HG02943 (cell line): Measurements from ENCODE around the gene KPNA5.
"Not testable (repeated sequence)": the region's sequence is repeated elsewhere in the genome, so short reads cannot be mapped to it uniquely, and the experiment has no call there.

Experiments
- ATAC-seq: cut with Tn5 transposase; IDR thresholded peaks from one replicate; pipeline ENCODE4 v1.9.1; 2021; ENCODE audit warnings: mild to moderate bottlenecking, low read depth, moderate library complexity; ENCODE audit not compliant: unreplicated experiment

Gene KPNA5

DNA sequence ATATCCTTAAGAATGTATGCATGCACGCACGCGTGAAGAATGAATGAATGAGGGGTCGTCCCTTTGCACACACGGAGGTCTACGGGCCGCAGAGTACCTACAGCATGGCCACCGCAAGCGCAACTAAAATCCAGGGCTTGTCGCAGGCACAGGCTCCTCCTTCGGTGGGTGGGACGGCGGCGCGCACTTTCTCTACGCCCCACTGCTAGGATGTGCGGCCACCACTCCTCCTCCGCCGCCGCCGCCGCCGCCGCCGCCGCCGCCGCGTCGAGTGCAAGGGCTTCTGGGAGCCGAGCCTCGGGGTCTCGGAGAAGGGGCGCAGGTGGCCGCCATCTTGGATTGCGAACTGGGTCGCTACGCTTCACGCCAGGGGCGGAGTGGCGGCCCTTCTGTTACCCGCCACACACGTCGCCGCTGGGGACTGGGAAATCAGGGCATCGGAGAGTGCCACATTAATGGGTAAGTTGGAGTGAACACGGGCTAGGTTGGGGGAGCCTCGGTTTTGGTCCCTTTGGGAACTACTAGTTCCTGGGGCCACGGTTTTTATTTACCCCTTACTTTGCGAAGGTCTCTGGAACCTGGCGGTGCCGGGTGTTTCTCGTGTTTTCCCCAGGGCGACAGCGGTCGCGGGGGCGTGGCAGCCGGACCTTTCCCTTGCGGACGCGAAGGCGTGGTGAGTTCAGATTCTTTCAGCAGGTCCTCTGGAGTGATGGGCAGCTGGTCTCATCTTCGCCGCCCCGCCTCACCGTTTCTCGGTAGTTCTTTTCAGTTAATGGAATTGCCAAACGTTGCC is at the start of gene KPNA5:
TSS of gene KPNA5 (plus strand) at position 332 of the 793 bp plus-strand sequence. CDS start at position 456, 124 bp downstream.
- peak; percentile 96 for ATAC-seq

DNA sequence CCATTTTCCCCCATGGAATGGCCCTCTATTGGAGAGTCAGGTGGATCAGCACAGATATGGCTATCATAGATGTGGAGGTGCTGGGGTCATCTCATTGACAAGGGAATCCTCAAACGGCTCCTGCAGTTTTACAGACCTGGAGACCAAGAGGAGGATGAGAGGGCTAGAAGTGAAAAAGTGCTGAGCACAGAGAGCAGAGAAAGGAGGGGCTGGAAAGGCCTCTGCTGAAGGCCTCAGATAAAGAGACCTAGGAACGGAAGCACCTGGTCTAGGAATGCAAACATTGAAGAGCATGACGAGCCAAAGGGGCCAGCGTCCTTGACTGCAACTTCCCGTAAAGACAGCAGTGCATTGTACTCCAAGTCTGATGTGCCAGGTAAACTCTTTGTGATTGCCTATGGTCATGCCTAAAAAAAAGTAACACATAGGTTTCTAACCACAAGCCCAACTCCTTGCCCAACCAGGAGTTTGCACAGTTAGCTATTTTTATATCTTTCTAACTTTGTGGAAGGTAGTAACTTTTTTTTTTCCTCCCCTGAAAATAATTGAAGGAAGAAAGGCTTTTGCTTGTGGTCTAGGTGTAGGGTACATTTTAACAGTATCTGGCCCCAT is 49.5 kb upstream of the KPNA5 start:
- ATAC-seq: peak; percentile 81

DNA sequence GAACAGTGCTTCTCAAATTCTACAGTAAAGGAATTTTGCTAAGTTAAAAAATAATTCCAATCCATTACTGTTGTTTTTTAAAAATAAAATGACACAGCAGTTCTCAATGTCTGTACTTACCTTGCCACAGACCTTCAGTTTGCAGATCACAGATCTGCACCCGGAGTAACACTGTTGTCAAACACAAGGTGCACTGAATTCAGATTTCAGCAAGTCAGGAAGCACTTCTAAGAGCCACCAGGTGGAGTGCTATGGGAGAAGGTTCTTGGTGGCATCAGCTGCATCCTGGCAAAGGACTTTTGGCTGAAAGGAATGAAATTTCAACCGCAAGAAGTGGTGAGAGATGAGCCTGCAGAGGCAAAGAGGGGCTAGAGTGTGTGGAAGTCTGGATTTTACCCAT is 47.3 kb upstream of the KPNA5 start:
- ATAC-seq: no peak

DNA sequence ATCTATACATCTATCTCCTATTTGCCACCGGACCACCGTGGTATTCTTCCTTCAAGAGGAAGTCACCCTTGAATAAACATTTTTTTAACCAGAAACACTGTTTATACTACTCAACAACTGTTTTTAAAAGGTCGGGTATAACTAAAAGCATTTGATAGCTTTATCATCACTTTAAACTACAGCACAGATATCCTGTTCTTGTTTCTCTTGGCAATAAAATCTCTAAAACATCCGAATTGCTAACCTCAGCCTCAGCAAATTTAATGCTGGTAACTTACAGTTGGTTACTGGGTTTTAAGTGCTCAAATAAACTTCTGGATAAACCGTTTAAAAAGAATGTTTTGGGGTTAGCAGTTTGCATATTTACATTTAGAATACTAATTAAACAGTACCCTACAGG is 32.9 kb upstream of the KPNA5 start:
- ATAC-seq: no peak

DNA sequence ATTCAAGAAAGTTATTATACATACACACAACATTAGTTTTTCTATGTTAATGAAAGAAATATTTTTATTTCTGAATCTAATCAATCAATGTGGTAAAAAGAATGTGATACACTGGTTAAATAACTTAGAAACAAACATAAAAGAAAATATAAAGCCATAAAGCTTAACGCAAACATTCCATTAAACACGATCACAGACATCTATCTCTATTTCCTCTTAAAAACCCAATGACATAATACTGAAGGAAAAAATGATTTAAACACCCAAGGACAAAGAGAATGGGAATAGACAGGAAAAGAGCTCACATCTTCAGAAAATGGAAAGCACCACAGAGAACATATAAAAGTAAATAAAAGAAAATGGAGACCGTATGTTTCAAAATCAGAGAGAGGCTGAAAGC is 31.9 kb upstream of the KPNA5 start:
- ATAC-seq: no peak

DNA sequence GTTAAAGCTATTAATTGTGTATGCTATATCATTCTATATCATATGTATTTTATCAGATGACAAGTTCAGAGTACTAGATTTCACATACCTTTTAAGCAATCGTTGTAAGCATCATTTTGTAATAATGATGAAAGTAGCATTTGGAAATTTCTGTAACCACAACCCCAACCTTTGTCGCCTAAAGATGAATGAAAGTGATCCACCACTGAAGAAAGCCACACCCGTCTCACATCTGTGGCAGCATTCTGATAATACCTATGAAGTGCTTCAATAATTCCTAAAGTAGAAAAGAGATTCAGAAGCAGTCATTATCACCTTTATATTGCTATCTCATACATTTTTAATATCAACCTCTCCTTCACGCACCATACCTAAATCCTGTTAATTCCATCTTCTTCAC is 29.1 kb upstream of the KPNA5 start:
- no peak for ATAC-seq

DNA sequence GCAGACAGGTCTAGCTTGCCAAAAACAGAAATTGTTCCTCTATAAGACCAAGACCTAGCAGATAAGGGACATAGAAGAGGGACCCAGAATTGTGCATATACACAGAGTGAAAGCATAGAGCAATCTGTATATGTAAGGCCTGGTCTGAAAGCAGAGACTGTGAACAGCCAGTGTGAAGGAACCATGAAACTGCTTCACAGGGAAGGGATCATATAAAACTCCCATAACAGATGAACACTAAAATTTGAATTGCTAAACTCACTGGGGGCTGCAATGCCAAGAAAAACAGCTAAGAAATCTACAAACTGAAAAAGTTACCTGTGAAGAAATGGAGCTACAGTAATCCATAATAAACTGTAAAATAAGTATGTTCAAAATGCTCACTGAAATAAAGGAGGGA is 19.4 kb upstream of the KPNA5 start:
- no peak for ATAC-seq

DNA sequence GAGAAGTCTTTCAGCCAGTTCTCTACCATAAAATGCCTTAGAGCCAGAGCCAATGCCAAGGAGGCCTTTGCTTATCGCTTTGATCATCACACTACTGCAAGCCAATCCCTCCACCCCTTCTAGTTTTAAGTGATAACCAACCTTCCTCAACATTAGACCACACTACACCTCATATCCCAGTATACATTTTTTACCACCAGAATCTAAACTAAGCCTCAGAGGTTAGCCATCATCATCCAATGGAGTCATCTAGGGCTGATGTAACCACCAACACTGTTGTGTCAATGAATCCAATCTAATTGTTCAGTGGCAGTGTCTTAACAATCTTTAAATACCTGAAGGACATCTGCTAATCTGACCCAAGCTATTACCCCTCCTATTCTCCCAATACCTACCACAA is 18.8 kb upstream of the KPNA5 start:
- no peak for ATAC-seq

DNA sequence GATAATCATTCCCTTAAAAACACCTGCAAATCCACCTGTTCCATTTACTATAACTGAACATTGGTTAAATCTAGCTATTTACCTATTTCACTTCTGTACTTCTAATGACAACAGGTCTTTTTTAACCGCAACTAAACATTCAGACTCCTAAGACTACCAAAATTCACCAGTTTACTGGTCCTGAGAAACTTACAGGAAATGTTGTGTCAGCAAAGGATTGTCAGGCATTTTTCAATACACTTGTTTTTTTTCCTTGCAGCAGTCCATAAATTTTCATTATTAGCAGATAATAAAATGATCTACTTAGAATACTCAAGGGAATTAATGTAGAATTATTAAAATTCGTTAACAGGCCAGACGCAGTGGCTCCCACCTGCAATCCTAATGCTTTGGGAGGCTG is 17.7 kb upstream of the KPNA5 start:
- no peak for ATAC-seq

DNA sequence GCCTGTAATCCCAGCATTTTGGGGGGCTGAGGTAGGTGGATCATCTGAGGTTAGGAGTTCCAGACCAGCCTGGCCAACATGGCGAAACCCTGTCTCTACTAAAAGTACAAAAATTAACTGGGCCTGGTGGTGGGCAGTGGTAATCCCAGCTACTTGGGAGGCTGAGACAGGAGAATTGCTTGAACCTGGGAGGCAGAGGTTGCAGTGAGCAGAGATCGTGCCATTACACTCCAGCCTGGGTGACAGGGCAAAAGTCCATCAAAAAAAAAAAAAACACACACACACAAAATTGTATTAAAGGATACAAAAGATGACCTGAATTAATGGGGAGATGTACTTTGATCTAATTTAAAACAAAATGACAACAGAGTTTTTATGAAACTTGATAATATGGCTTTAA is 16.8 kb upstream of the KPNA5 start:
- not testable (repeated sequence) for ATAC-seq

DNA sequence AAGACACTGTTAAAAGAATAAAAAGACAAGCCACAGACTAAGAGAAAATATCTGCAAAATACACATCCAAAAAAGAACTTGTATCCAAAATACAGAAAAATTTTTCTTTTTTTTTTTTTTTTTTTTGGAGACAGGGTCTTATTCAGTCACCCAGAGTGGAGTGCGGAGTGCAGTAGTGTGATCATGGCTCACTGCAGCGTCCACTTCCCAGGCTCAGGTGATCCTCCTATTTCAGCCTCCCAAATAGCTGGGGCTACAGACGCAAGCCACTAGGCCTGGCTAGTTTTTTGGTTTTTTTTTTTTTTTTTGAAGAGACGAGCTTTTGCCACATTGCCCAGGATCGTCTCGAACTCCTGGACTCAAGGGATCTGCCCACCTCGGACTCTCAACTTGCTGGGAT is 15.5 kb upstream of the KPNA5 start:
- no peak for ATAC-seq

DNA sequence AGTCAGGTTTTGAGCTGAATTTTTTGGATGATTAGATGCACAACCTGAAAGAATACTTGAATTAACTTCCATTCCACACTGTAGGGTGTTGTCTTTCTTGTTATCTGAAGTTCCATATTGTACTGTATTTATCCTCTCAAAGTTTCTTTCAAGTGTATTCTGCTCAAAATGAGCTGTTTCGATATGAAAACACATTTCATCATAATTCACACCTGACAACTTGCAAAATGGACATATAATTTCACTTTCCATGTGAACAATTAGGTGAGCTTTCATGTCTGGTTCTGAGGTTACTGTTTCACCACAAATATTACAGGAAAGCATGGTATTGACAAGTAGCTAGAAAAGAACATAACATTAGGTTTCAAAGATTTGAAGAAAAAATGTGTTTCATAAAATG is 14.1 kb upstream of the KPNA5 start:
- ATAC-seq: no peak

DNA sequence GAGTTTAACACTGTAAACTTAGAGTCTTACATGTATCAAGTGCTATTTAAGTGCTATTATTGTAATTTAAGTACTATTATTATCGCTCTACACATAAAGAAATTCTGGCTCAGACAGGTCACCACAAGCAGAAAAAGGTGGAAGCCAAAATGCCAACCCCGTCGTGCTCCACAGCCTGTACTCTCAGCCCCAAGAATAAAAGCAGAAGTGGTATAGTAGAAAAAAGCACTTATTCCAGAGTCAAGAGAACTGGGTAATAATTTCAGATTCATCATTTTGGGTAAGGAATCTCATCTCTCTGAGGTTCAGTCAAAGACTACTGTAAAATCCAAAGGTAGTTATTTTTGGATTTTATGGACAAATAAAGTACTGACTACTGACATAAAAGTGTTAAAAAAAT is 13.4 kb upstream of the KPNA5 start:
- no peak for ATAC-seq

DNA sequence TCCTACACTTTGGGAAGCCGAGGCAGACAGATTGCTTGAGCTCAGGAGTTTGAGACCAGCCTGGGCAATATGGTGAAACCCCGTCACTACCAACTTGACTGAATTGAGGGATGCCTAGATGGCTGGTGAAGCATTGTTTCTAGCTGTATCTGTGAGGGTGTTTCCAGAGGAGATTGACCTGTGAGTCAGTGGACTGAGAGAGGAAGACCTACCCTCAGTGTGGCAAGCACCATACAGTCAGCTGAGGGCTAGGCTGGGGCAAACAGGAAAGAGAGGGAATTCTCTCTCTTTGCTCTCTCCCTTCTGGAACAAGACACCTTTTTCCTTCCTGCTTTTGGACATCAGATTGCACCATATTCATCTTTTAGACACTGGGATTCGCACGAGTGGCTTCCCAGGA is 8.7 kb upstream of the KPNA5 start:
- no peak for ATAC-seq

DNA sequence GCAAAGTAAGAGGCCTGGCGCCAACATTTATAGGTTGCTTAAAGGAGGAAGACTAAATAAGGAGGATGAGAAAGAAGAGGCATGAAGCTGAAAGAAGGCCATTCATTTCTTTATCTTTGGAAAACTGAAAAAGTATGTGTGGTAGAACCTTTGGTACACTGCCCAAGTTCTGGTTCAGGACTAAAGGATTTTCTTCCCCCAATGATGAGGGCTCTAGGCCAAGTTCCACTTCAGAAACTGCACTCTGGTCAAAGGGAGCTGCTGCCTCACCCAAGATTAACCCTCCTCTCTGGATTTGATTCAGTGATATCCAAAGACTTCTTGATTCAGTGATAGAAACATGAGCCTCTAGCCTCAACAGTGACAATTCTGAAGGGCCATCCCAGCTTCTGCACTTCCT is 5.0 kb upstream of the KPNA5 start:
- no peak for ATAC-seq

DNA sequence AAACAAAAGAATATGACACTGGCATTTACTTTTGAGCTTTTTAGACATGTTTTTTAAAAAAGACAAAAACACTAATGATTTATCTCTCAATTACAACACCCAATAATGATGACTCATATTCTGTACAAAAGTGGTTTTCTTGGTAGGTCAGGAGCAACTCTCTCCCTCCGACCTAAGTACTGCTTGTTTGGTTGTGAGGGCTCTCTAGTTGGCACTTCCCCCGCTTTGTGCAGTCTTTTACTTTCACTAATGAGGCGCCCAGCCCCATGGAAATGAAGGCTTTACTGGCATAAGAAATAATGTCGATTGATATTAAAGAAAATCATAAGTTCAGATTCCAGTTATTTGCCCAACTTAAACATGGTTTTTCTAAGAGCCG is 1.3 kb downstream of the KPNA5 start:
- no peak for ATAC-seq

DNA sequence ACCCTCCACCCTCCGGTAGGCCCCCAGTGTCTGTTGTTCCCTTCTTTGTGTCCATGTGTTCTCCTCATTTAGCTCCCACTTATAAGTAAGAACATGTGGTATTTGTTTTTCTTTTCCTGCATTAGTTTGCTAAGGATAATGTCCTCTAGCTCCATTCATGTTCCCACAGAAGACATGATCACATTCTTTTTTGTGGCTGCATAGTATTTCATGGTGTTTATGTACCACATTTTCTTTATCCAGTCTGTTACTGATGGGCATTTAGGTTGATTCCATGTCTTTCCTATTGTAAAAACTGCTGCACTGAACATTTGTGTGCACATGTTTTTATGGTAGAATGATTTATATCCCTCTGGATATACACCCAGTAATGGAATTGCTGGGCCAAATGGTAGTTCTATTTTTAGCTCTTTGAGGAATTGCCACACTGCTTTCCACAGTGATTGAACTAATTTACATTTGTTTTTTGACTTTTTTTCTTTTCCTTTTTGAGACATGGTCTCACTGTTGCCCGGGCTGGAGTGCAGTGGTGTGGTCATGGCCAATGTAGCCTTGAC is 4.5 kb downstream of the KPNA5 start:
- no peak for ATAC-seq

DNA sequence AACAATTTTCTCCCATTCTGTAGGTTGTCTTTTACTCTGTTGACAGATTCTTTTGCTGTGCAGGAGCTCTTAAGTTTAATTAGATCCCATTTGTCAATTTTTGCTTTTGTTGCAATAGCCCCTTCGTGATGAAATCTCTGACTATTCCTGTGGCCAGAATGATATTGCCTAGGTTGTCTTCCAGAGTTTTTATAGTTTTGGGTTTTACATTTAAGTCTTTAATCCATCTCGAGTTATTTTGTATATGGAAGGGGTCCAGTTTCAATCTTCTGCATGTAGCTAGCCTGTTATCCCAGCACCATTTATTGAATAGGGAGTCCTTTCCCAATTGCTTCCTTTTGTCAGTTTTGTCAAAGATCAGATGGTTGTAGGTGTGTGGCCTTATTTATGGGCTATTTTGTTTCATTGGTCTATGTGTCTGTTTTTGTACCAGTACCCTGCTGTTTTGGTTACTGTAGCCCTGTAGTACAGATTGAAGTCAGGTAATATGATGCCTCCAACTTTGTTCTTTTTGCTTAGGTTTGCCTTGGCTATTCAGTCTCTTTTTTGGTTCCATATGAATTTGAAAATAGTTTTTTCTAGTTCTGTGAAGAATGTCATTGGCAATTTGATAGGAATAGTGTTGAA is 5.6 kb downstream of the KPNA5 start:
- ATAC-seq: not testable (repeated sequence)

DNA sequence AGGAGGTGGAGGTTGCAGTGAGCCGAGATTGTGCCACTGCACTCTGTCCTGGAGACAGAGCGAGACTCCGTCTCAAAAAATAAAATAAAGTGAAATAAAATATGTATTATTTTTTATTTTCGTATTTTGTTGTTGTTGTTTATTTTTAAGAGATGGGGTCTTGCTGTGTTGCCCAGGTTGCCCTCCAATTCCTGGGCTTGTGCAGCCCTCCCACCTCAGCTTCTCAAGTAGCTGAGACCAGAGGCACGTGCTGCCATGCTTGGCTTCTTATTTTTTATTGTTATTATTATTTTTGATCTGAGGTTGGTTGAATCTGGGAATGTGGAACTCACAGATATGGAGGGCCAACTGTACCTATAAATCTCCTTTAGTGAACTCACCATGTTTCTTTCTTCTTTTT is 10.1 kb downstream of the KPNA5 start:
- no peak for ATAC-seq

DNA sequence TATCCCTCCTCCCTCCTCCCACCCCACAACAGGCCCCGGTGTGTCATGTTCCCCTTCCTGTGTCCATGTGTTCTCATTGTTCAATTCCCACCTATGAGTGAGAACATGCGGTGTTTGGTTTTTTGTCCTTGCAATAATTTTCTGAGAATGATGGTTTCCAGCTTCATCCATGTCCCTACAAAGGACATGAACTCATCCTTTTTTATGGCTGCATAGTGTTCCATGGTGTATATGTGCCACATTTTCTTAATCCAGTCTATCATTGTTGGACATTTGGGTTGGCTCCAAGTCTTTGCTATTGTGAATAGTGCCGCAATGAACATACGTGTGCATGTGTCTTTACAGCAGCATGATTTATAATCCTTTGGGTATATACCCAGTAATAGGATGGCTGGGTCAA is 11.9 kb downstream of the KPNA5 start:
- not testable (repeated sequence) for ATAC-seq

DNA sequence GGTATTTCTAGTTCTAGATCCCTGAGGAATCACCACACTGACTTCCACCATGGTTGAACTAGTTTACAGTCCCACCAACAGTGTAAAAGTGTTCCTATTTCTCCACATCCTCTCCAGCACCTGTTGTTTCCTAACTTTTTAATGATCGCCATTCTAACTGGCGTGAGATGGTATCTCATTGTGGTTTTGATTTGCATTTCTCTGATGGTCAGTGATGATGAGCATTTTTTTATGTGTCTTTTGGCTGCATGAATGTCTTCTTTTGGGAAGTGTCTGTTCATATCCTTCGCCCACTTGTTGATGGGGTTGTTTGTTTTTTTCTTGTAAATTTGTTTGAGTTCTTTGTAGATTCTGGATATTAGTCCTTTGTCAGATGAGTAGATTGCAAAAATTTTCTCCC is 12.3 kb downstream of the KPNA5 start:
- ATAC-seq: not testable (repeated sequence)

DNA sequence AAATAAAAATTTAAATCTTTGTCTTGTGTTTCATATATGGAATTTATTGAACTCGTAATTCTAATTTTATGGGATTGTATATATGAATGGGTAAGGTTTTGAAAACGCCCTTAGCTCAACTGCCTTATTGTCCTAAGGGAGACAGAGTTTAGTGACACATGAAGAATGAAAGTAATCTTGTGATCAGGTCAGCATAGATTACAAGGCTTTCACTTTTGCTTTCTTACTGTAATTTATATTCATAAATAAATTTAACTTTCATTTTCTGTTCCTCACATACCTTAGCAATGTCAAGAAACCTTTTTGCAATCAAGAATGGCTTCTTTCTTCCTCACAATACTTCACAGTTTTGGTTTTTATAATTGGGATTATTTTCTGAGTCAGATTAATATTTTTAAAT is 14.4 kb downstream of the KPNA5 start:
- peak; percentile 90 for ATAC-seq
